OCI-M2 (cell line): ENCODE results near the gene LCNL1.

ENCODE experiments used
- DNase-seq: peaks from one replicate; lab custom pipeline; 2025; ENCODE audit not compliant: unreplicated experiment; lab: John Stamatoyannopoulos, UW

LCNL1 gene

DNA sequence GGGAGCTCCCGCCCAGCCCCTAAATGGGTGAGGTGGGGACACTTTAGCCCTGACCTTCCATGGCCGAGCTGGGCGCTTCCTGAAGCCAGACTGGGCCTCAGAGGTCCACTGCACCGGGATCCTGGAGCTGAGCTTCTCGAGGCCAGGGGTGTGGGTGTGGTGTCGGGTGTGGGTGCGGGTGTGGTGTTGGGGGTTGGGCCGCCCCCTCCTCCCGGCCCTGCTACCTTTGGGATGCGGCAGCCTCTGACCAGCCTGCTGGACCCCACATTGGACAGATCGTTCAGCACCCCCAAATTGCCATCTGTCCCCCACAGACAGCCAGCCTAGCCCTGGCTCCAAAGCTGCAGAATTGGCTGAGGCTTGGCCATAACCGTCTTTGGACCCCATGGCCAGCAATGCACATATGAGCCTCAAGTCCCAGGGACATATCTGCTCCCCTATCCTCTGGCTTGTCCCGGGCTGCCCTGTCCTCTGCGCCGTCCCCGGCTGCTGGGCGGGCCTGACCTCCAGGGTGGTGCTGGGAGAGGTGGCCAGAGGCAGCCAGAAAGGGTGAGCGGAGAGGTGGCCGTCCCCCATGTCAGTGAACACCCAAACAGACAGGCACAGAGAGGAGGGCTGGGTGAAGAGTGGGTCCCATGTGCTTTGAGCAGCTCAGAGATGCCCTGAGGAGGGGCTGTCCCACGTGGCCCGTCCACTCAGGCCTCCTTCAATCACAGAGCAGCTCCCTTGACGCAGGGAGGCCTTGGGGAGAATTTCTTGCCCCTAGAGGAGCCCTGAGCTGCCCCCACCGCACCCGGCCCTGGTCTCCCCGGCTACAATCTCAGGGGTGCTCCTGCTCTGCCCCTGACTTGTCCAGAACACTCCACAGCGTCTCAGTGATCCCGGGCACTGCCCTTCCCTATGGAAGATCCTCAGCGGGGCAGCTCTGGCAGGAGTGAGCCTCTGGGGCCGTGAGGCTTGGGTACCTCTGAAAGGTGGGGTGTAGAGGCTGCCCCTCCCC, 8.9 kb upstream of the LCNL1 start:
- DNase-seq: no peak

DNA sequence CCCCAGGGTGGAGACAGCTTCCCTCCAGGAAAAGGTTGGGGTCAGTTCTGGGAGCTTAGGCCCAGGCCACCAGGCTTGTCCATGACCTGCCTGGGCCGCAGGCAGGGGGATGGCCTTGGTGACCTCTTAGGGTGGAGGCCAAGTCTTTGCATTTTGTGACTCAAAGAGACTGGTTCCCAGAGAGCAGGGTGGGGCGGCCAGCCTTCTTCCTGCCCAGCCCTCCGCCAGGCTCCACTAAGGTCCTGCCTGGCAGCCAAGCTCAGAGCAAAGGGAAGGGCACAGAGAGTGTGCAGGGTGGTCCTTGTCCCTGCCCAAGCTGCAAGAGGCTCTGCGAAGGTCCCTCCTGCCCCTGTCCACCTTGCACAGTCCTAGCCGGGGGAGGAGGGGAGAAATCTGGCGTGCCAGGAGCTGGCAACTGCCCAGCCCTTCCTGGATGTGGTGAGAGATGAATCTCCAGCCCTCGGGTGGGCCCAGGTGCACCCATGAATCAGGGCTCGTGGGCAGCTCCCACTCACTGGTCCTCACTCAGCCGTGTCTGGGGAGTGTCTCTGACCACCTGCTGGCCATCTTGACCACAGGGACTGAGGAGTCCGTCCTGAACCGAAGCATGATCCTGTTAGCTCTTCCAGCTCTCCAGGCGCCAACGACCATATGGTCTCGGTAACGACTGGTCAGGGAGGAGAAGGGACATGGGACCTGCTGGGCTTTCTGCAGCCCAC, 7.8 kb upstream of the LCNL1 start:
- no peak for DNase-seq

DNA sequence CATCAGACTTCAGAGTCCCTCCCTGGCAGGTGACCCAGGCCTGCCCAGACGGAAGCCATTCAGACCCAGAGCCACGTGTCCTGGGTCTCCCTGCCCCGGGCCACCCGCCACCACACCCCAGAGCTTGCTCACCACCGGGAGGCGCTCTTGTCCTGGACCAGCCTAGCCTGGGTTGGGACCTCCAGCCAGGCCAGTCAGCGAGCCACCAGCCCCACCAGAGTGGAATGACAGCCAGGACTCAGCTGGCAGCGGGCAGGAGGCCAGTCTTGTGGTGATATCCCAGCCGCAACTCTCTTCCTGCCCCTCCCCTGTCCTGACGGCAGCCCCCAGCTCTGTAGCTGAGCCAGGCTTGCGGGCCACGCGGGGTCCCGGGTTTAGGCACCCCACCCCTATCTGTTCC, 7.1 kb upstream of the LCNL1 start:
- no peak for DNase-seq

DNA sequence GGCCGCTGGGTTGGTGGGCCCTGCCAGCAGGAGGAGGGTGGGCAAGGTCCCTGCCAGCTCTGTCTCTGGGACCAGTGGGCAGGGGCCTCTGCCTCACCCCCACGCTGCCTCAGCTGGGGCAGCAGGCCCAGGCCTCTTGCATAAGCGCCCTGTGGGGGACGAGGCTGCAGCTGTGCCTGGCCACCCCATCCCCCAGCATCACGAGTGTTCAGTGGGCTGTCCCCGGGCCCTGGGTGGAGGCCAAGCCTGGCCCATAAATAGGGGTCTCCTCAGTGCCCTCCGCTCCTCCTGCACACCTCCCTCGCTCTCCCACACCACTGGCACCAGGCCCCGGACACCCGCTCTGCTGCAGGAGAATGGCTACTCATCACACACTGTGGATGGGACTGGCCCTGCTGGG, 5.6 kb upstream of the LCNL1 start, which contains the start of gene PTGDS:
TSS of gene PTGDS (plus strand) at position 282 of the 400 bp plus-strand sequence. CDS start at position 357, 75 bp downstream.
- no peak for DNase-seq

DNA sequence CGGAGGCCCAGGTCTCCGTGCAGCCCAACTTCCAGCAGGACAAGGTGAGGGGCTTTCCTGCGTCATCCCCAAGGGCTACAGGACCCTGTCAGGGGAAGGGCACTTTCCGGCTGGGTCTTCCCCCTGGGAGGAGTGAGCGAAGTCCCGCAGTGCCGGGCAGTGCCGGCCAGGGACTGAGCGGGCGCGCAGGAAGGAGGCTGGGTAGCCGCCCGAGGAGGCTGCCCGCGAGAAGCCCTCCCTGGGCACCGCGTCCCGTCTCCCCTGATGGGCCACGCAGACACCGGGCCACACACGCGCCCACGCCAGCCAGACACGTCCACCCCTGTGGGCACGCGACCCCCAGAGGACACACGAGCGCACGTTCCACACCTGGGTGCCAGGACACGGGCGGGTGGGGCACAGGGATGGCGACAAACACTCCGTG, 5.1 kb upstream of the LCNL1 start:
- no peak for DNase-seq

DNA sequence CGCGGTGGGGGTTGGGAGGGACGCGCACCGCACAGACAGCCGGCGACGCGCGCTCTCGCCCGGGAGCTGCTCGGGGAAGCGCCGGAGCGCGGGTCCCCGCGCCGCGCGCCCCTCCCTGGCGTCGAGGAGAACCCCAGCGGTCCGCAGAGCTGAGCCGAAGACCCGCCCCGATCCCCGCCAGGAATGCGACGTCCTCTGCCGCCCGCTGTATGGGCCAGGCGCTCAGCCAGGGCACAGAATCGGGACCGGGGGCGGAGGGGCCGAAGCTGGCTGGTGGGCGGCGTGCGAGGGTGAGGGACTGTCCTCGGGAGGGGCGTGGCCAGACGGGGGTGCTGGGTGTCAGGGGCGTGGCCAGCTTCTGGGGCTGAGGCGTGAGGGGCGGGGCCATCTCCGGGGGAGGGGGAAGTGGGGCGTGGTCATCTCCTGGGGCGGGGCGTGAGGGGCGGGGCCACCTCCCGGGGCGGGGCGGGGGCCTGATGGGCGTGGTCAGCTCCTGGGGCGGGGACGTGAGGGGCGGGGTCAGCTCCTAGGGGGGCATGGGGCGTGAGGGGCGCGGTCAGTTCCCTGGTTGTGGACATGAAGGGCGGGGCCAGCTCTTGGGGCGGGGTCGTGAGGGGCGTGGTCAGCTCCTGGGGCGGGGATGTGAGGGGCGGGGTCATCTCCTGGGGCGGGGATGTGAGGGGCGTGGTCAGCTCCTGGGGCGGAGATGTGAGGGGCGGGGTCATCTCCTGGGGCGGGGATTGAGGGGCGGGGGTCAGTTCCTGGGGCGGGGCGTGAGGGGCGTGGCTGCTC, 4.5 kb upstream of the LCNL1 start:
- no peak for DNase-seq

DNA sequence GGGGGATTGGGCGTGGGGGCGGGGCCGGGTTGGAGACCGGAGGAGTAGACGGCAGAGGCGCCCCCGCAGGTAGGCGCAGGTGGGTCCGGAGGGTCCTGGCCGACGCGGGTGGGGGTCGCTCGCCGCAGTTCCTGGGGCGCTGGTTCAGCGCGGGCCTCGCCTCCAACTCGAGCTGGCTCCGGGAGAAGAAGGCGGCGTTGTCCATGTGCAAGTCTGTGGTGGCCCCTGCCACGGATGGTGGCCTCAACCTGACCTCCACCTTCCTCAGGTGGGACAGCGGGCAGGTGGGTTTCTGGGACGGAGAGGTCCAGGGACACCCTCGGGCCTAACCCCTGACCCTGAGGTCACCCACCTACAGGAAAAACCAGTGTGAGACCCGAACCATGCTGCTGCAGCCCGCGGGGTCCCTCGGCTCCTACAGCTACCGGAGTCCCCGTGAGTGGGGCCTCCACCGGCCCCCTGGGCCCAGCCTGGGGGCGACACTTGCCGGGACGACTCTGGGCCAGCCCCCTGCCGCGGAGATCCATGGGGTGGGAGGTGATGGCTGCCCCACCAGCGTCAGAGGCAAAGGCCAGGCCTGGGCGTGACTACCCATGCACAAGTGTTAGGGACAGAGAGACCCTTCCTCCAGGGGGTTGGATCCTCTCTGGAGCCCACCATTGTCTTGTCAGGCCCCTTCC, 3.8 kb upstream of the LCNL1 start:
- no peak for DNase-seq

DNA sequence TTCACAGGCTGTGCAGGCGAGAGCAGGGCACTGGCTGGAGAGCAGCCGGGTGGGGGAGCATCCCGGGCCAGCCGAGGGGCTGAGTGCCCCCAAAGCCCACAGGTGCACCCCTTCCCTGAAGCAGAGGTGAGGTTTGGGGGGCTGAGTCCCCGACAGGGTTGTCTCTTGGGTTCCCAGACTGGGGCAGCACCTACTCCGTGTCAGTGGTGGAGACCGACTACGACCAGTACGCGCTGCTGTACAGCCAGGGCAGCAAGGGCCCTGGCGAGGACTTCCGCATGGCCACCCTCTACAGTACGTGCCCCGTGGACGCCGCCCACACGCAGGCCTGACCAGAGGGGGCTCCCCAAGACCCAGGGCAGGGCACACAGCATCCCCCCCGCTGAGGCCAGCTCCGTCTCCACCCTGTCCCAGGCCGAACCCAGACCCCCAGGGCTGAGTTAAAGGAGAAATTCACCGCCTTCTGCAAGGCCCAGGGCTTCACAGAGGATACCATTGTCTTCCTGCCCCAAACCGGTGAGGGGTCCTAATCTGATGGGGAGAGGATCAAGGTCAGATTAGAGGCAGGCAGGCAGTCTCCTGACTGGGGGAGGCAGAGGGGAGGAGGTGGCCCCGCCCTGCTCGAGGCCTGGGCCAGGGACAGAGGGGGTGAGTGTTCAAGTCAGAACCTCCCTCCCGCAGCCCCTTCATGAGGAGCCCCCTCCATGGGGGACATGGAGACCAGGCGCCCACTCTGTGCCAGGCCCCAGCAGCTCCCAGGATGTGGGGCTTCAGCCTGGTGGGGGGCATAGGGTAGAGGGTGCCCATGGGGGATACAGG, 2.8 kb upstream of the LCNL1 start:
- DNase-seq: no peak

DNA sequence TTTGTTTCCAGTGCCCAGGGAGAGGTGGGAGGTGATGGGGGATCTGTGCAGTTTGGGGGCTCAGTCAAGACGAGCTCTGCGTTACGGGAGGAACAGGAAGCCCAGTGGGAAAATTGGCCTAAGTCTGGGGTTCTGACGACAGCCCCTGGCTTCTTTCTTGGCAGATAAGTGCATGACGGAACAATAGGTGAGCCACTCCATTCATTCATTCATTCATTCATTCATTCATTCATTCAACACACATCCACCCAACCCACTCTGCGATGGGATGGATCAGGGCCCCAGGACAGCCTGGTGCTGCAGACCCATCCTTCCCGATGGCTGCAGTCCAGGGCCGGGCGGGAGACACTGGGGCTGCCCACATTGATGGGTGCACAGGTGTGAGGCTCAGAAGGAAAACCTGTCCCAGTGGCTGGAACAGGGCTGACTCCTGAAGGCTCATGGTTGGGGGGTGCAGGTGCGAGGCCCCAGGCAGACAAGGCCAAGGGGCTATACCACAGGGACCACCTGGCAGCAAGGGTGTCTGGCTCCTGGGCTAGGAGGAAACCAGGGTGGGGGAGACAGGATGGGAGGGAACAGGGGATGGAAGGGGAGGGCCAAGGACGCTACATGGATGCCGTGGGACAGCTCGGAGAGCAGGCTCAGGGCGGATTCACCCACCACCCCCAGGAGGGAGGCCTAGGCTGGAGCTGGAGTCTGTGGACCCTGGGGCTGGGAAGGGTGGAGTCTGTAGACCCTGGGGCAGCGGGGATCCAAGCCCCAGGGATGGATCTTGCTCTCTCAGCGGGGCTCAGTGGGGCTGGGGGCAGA, 1.9 kb upstream of the LCNL1 start:
- no peak for DNase-seq

DNA sequence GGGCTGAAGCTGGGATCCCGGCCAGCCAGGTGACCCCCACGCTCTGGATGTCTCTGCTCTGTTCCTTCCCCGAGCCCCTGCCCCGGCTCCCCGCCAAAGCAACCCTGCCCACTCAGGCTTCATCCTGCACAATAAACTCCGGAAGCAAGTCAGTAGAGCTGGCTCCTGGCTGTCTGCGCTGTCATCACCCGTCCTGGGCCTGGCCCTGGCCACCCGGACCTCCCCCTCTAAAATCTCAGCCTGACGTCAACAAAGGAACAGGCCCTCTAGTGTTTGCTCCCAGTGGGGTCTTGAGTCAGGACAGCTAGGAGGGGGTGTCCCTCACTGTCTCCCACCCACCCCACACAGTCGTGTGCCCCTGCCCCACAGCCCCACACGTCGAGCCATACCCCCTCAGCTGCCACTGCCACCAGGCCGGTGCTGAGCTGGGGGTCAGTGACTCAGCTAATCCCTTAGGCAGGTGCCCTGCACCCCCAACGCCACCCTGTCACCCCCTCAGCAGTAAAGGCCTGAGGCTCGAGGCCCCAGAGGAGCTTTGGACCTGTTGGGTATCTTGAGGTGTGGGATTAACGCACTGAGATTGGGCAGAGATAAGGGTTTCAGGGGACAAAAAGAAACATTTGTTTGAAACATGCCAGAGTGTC, 1.1 kb upstream of the LCNL1 start:
- DNase-seq: no peak

DNA sequence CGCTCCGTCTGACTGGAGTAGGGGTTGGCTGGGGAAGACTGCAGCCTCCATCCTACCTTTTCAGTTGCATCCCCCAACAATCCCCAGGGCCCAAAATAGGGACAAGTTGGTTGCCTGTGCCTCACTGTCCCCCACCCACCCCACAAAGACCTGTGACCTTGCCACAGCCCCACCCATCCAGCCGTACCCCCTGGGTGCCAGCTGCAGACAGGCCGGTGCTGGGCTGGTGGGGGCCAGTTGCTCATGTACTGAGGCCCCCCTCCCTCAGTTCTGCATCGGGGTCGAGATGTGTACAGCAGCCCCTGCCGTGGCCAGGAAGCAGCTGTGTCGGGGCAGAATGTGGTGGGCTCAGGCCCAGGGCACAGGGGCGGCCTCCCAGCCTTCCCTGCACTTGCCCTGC, 374 bp downstream of the LCNL1 start:
- no peak for DNase-seq

DNA sequence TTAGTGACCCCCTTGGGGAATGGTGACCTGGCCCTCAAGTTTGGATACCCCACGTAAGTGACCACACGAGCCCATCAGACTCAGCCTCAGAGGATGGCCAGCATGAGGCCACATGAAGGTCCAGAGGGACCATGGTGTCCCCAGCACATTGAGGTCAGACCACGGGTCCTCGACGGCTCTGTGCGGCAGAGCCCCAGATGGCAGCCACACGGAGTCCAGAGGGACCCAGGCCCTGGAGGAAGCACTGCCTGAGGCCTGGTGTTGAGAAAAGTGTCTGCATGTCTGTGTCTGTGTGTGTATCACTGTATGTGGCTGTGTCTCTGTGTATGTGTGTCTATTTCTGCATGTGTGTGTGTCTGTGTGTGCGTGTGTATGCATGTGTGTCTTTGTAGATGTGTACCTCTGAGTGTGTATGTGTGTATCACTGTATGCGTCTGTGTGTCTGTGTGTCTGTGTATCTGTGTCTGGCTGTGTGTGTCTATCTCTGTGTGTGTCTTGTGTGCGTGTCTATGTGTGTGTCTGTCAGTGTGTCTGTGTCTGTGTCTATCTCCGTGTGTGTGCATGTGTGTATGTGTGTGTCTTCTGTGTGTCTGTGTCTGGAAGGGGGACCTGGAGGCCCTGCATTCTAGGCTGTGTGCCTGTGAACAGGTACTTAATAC, 992 bp downstream of the LCNL1 start:
- DNase-seq: no peak

DNA sequence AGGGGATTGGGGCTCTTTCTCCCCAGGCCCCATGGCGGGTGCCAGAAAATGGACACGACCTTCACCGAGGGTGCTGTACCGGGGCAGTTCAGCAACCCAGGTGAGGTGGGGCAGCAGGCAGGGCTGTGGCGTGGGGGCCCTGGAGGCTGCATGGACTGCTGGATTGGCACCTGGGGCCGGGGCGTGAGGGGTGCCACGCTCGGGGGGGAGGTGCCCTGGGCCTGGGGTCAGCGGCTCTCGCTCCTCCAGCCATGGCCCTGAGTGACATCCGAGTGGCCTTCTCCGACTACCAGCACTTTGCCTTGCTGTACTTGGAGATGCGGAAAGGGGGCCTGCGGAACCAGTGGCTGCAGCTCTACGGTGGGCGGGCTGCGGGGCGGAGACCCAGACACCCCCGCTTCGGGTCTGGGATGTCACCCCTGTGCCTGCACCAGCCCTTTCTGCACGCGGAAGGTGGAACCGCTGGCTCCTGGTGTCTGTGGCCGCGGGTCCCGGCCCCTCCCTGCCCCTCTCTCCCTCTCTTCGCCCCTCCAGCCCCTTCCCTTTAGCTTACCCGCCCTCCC, 1.8 kb downstream of the LCNL1 start:
- DNase-seq: no peak

DNA sequence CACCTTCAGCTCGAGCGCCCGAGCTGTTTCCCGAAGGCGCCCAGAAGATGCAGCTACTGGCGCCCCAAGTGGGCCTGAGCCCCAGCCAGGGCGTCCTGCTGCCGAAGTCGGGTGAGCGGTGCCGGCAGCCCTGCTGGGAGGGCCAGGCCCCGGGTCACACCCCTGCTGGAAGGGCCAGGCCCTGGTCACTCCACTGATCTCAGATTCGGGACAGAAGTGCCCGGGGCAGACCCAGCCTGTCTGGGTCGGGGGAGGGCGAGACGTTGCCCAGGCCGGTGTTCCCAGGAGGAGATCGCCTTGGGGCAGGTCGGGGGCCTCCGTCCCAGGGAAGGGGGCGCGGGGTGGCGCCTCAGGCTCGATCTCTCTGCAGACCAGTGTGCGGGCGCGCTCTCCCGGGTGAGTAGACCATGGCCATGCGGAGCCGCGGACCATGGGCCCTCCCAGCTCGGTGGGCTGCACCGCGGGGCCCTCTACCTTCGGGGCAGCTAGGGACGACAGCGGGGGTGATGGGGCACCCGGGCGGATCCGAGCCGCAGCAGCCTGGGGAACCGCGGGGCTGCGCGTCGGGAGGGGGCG, 2.3 kb downstream of the LCNL1 start:
- no peak for DNase-seq

DNA sequence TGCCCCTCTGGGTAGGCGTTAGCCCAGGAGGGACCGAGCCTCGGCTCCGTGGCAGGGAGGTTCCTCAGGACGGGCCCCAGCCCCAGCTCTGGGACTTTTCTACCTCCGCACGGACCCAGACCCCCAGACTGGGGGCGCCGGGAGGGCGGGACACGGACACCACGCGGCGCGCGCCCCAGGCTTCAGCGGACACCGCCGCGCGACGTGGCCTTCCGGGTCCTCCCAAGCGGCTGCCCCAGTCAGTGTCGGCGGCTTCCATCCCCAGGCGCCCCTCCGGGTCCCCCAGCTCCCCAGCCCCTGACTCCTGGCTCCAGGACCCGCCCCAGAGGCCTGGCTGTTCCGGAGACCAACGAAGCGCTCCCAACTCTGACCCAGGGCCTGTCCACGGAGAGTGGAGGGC, 3.1 kb downstream of the LCNL1 start:
- no peak for DNase-seq

DNA sequence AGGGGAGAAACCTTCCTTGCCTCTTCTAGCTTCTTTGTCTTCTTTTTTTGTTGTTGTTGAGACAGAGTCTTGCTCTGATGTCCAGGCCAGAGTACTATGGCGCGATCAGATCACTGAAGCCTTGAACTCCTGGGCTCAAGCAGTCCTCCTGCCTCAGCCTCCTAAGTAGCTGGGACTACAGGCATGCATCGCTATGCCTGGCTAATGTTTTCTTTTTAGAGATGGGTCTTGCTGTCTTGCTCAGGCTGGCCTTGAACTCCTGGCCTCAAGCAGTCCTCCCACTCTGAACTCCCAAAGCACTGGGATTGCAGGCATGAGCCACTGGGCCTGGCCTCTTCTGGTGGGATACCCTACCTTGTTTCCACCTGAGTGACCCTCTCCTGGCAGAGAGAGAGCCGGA, 6.1 kb downstream of the LCNL1 start:
- no peak for DNase-seq

DNA sequence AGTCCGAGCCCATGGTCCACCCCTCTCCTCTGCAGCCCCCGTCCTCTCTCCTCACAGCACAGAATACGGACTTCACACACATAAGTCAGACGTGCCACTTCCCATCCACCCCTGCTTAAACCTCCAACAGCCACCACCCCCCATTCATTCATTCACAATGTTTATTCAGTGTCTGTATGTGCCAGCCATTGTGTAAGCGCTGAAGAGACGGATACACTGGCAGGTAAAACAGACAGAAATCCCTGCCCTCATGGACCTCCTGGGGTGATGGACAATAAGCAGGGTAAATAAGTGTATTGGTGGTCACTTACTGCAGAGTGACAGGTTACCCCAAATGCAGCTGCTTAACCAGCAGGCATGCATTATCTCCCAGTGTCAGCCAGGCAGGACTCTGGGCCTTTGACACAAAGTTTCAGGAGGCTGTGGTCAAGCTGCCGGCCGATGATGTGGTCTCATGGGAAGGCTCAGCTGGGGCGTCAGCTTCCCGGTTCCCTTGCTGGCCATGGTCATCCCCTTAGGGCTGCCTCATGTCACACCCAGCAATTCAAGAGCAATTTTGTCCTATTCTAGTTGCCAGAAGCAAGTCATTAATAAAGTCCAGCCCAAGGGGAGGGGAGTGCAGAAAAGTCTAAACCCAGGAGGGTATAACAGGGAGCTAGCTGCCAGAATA, 7.6 kb downstream of the LCNL1 start:
- DNase-seq: no peak
